Hepatocyte (in vitro differentiated cells): ENCODE results near the gene ROBO1. TPM values are rescaled to one million over a fixed set of nuclear protein-coding genes. Genes with fewer than 3 reads are reported as not detected.

ENCODE experiments used
- DNase-seq: peaks from one replicate; pipeline ENCODE4 v3.0.0-alpha.2; 2016; ENCODE audit warnings: low spot score
- H2AFZ ChIP-seq: fragments of 200-600 bp; sonication (generic); 2 replicates; pipeline ENCODE4 v1.6.0; 2016; ENCODE audit warnings: antibody characterized with exemption, mild to moderate bottlenecking
- H3K27ac ChIP-seq: fragments of 200-600 bp; sonication (generic); 2 replicates; pipeline ENCODE4 v1.5.1; 2016; ENCODE audit warnings: mild to moderate bottlenecking
- H3K27me3 ChIP-seq: fragments of 200-600 bp; sonication (generic); 2 replicates; pipeline ENCODE4 v1.6.1; 2016
- H3K36me3 ChIP-seq: fragments of 200-600 bp; sonication (generic); replicated peaks from 2 replicates; pipeline ENCODE4 v1.5.1; 2016; ENCODE audit warnings: low read depth; ENCODE audit not compliant: insufficient read depth
- H3K4me1 ChIP-seq: fragments of 200-600 bp; sonication (generic); 2 replicates; pipeline ENCODE4 v1.5.1; 2016; ENCODE audit warnings: mild to moderate bottlenecking, moderate library complexity; ENCODE audit not compliant: insufficient read depth
- H3K4me2 ChIP-seq: fragments of 200-600 bp; sonication (generic); 2 replicates; pipeline ENCODE4 v1.6.0; 2016
- H3K4me3 ChIP-seq: fragments of 200-600 bp; sonication (generic); 2 replicates; pipeline ENCODE4 v1.5.1; 2016; ENCODE audit warnings: mild to moderate bottlenecking
- H3K79me2 ChIP-seq: fragments of 200-600 bp; sonication (generic); 2 replicates; pipeline ENCODE4 v1.6.0; 2017; ENCODE audit warnings: mild to moderate bottlenecking
- H3K9me2 ChIP-seq: fragments of 200-600 bp; sonication (generic); replicated peaks from 2 replicates; pipeline ENCODE4 v1.6.0; 2017; ENCODE audit warnings: mild to moderate bottlenecking; ENCODE audit not compliant: insufficient read depth
- H3K9me3 ChIP-seq: fragments of 200-600 bp; sonication (generic); 2 replicates; pipeline ENCODE4 v1.5.1; 2016; ENCODE audit warnings: low read depth, mild to moderate bottlenecking
- H4K20me1 ChIP-seq: fragments of 200-600 bp; sonication (generic); 2 replicates; pipeline ENCODE4 v1.6.0; 2016; ENCODE audit warnings: mild to moderate bottlenecking; ENCODE audit not compliant: insufficient read depth, poor library complexity, severe bottlenecking
- CTCF ChIP-seq: fragments of 200-600 bp; sonication (generic); IDR thresholded peaks from 2 replicates; pipeline ENCODE4 v1.5.1; 2016; ENCODE audit warnings: antibody characterized with exemption, mild to moderate bottlenecking; ENCODE audit not compliant: poor library complexity
- EZH2 ChIP-seq: fragments of 200-600 bp; sonication (generic); IDR thresholded peaks from 2 replicates; pipeline ENCODE4 v1.6.1; 2016; ENCODE audit warnings: antibody characterized with exemption, mild to moderate bottlenecking, borderline replicate concordance
- EZH2phosphoT487 ChIP-seq: fragments of 200-600 bp; sonication (generic); IDR thresholded peaks from one replicate; pipeline ENCODE4 v1.6.1; 2018; ENCODE audit warnings: antibody characterized with exemption, mild to moderate bottlenecking, low read depth, moderate library complexity; ENCODE audit not compliant: unreplicated experiment, severe bottlenecking
- WGBS: methylation state at CpG from one replicate; pipeline ENCODE4 v1.1.6; 2016; ENCODE audit warnings: low lambda C conversion rate; ENCODE audit errors: missing lambda C conversion rate; 5-methylcytosine and 5-hydroxymethylcytosine counted together
- polyA plus RNA-seq: library from polyadenylated mRNA; unstranded; fragments of >200 nt; fragmentation: Nextera tagmentation; extraction: Ambion mirVana; gene quantifications from 2 replicates; pipeline ENCODE4 v1.2.1, GENCODE V29; 2016
- total RNA-seq: library from RNA; depleted of rRNA; stranded (reverse); fragments of >200 nt; gene quantifications from 2 replicates; pipeline ENCODE4 v1.2.3, GENCODE V29; 2014

Gene ROBO1
- total and polyA plus RNA-seq, 2 experiments from 2014 or later = 13.6 to 44.3 TPM

GRCh38 chr3:79369306-79369705 is 398.5 kb downstream of the ROBO1 start:
- H4K20me1 ChIP-seq = no peaks in the 10 kb centered on the region
- no peaks in the 10 kb centered on the region for H3K36me3 ChIP-seq
- H3K9me3 ChIP-seq = no peaks in the 10 kb centered on the region
- no peaks in the 10 kb centered on the region for H3K79me2 ChIP-seq
- H3K9me2 ChIP-seq = no peaks in the 10 kb centered on the region
- no peak overlapping the region for H3K4me3 ChIP-seq
- no peak overlapping the region for H3K27ac ChIP-seq
- no peaks in the 10 kb centered on the region for H3K27me3 ChIP-seq
- no peak overlapping the region for H3K4me2 ChIP-seq
- no peak for TF ChIP-seq EZH2
- no peak for TF ChIP-seq EZH2phosphoT487
- peak; percentile 36 for TF ChIP-seq CTCF
- 11% methylated on average over 1 of the region's 1 CpG for WGBS
- no peak for DNase-seq
- H2AFZ ChIP-seq = no peak overlapping the region
- H3K4me1 ChIP-seq = no peaks in the 10 kb centered on the region

- Histone ChIP-seq H3K4me1 (no peaks in the 10 kb centered on the region), H4K20me1 (no peaks in the 10 kb centered on the region), H3K4me3 (no peak overlapping the region), H2AFZ (no peak overlapping the region), H3K79me2 (no peaks in the 10 kb centered on the region), H3K27me3 (no peaks in the 10 kb centered on the region), H3K9me3 (no peaks in the 10 kb centered on the region), H3K36me3 (no peaks in the 10 kb centered on the region), H3K9me2 (no peaks in the 10 kb centered on the region), H3K4me2 (no peak overlapping the region), H3K27ac (no peak overlapping the region)
- WGBS = 65% methylated on average over 3 of the region's 3 CpGs
- no peak for DNase-seq
- TF ChIP-seq EZH2 = no peak
- TF ChIP-seq EZH2phosphoT487 = no peak
- TF ChIP-seq CTCF = no peak
Observed at GRCh38 chr3:79368403-79368802, 399.4 kb downstream of the ROBO1 start.

- no peak overlapping the region for H3K27ac ChIP-seq
Observed at GRCh38 chr3:79367803-79368202, 400.0 kb downstream of the ROBO1 start.

More at GRCh38 chr3:79367803-79368202, 400.0 kb downstream of the ROBO1 start:
- H4K20me1 ChIP-seq = no peaks in the 10 kb centered on the region
- DNase-seq = no peak
- H3K36me3 ChIP-seq = no peaks in the 10 kb centered on the region
- no peaks in the 10 kb centered on the region for H3K9me3 ChIP-seq
- no peak overlapping the region for H3K4me3 ChIP-seq
- peaks cover under 1% of the 10 kb centered on the region for H3K27me3 ChIP-seq
- TF ChIP-seq CTCF (no peak), EZH2 (no peak), EZH2phosphoT487 (no peak)
- H3K79me2 ChIP-seq = no peaks in the 10 kb centered on the region
- H3K9me2 ChIP-seq = no peaks in the 10 kb centered on the region
- no peak overlapping the region for H3K4me2 ChIP-seq
- no peak overlapping the region for H2AFZ ChIP-seq
- WGBS = 93% methylated on average over 6 of the region's 6 CpGs
- no peaks in the 10 kb centered on the region for H3K4me1 ChIP-seq
